Loucy (cell line): ENCODE measurements around the gene CNNM3.

Experiments used
- CTCF ChIP-seq: fragments of 200-600 bp; sonication (generic); conservative IDR thresholded peaks from 2 replicates; pipeline ENCODE4 v1.5.1; 2014; ENCODE audit warnings: mild to moderate bottlenecking, antibody characterized with exemption, low read length
- EZH2phosphoT487 ChIP-seq: fragments of 200-600 bp; IDR thresholded peaks from 2 replicates; pipeline ENCODE4 v1.6.1; 2018; ENCODE audit warnings: antibody characterized with exemption, mild to moderate bottlenecking, moderate library complexity, borderline replicate concordance

- TF ChIP-seq CTCF (no peak), EZH2phosphoT487 (no peak)
These were observed 27.6 kb downstream of the CNNM3 start, which contains the start of gene ANKRD23 for GRCh38 chr2:96843538-96844268.
